ENCODE data around the gene HDAC4. TPM values are rescaled to one million over a fixed set of nuclear protein-coding genes. Genes with fewer than 3 reads are reported as not detected.

HDAC4 gene
- total and polyA plus RNA-seq, 9 of the 15 experiments (the other 6 are each of a cell fraction or from before 2014, with no cell fraction given): 0.11 to 20.2 (median 4.0) TPM

DNA sequence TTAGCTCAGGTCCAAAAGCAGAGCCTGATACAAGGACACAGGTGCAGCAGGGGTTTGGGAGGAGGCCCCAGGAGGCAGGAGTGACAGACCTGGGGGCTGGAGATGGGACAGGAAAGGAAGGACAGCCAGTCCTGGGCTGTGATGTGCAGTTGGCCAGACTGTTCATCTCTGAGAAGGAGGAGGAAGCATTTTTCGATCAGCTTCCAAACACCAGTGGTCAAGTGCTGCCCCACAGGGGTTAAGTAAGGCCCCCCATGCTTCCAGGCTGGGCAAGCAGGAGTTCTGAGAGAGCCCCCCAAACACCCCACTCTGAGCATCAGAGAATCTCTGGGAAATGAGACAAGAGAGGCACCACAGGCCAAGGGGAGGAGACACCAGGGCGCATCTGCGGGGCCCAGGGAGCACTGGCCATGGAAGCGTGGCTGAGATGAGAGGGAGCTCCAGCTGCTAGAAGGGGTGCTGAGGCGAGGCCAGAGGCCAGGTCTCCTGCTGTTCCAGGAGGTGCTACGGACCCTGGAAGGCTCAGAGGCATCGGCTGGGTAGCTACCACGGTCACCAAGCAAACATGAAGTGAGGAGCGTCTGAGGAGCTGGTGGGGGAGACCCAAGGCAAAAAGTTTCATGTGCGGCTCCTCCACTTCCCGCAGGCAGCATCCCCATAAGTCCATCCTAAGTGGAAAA, 5.6 kb upstream of the HDAC4 start (continued):
- TF ChIP-seq, protein P1, sequence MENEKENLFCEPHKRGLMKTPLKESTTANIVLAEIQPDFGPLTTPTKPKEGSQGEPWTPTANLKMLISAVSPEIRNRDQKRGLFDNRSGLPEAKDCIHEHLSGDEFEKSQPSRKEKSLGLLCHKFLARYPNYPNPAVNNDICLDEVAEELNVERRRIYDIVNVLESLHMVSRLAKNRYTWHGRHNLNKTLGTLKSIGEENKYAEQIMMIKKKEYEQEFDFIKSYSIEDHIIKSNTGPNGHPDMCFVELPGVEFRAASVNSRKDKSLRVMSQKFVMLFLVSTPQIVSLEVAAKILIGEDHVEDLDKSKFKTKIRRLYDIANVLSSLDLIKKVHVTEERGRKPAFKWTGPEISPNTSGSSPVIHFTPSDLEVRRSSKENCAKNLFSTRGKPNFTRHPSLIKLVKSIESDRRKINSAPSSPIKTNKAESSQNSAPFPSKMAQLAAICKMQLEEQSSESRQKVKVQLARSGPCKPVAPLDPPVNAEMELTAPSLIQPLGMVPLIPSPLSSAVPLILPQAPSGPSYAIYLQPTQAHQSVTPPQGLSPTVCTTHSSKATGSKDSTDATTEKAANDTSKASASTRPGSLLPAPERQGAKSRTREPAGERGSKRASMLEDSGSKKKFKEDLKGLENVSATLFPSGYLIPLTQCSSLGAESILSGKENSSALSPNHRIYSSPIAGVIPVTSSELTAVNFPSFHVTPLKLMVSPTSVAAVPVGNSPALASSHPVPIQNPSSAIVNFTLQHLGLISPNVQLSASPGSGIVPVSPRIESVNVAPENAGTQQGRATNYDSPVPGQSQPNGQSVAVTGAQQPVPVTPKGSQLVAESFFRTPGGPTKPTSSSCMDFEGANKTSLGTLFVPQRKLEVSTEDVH (IDR thresholded peaks at IDR 0.05; ENCODE audit: low read depth, partially characterized antibody): no peak
- TF ChIP-seq, protein P2, sequence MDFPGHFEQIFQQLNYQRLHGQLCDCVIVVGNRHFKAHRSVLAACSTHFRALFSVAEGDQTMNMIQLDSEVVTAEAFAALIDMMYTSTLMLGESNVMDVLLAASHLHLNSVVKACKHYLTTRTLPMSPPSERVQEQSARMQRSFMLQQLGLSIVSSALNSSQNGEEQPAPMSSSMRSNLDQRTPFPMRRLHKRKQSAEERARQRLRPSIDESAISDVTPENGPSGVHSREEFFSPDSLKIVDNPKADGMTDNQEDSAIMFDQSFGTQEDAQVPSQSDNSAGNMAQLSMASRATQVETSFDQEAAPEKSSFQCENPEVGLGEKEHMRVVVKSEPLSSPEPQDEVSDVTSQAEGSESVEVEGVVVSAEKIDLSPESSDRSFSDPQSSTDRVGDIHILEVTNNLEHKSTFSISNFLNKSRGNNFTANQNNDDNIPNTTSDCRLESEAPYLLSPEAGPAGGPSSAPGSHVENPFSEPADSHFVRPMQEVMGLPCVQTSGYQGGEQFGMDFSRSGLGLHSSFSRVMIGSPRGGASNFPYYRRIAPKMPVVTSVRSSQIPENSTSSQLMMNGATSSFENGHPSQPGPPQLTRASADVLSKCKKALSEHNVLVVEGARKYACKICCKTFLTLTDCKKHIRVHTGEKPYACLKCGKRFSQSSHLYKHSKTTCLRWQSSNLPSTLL (IDR thresholded peaks at IDR 0.05): no peak
- no peak for TF ChIP-seq NCOR1 (IDR thresholded peaks at IDR 0.05)
- TF ChIP-seq ILF3 (IDR thresholded peaks at IDR 0.05; ENCODE audit: borderline replicate concordance): no peak
- TF ChIP-seq, protein P3, sequence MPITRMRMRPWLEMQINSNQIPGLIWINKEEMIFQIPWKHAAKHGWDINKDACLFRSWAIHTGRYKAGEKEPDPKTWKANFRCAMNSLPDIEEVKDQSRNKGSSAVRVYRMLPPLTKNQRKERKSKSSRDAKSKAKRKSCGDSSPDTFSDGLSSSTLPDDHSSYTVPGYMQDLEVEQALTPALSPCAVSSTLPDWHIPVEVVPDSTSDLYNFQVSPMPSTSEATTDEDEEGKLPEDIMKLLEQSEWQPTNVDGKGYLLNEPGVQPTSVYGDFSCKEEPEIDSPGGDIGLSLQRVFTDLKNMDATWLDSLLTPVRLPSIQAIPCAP (CRISPR knock-in tag; IDR thresholded peaks at IDR 0.05; ENCODE audit: borderline replicate concordance): no peak
- TF ChIP-seq, protein P4, sequence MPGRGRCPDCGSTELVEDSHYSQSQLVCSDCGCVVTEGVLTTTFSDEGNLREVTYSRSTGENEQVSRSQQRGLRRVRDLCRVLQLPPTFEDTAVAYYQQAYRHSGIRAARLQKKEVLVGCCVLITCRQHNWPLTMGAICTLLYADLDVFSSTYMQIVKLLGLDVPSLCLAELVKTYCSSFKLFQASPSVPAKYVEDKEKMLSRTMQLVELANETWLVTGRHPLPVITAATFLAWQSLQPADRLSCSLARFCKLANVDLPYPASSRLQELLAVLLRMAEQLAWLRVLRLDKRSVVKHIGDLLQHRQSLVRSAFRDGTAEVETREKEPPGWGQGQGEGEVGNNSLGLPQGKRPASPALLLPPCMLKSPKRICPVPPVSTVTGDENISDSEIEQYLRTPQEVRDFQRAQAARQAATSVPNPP (IDR thresholded peaks at IDR 0.05; ENCODE audit: borderline replicate concordance, insufficient read depth, insufficient read length): no peak
- no peak for TF ChIP-seq CBFB (CRISPR knock-in tag; IDR thresholded peaks at IDR 0.05)
- TF ChIP-seq ZNF316 (IDR thresholded peaks at IDR 0.05): no peak
- TF ChIP-seq CBX1 (IDR thresholded peaks at IDR 0.05; ENCODE audit: low read depth): no peak
- TF ChIP-seq CXXC5 (CRISPR knock-in tag; IDR thresholded peaks at IDR 0.05): no peak
